Measurements from ENCODE around the gene RPL26.
"Not testable (repeated sequence)": the region's sequence is repeated elsewhere in the genome, so short reads cannot be mapped to it uniquely, and the experiment has no call there.

RPL26 gene

GRCh38 chr17:8357910-8358309 lies 25.1 kb downstream of the RPL26 start:
- no peak for DNase-seq (ENCODE audit: low read depth)
- H3K4me3 ChIP-seq (ENCODE audit: low read depth, low read length) = no peak overlapping the region
- no peak for TF ChIP-seq POLR2A (IDR thresholded peaks at IDR 0.05; ENCODE audit: extremely low read depth, insufficient read length)
- TF ChIP-seq MYC (IDR thresholded peaks at IDR 0.05; ENCODE audit: low read depth, low read length) = no peak
- no peak for TF ChIP-seq MAX (IDR thresholded peaks at IDR 0.05; ENCODE audit: low read depth, low read length)
- no peak for TF ChIP-seq CTCF (IDR thresholded peaks at IDR 0.05; ENCODE audit: low read depth, low read length)

GRCh38 chr17:8354236-8354635 lies 28.8 kb downstream of the RPL26 start:
- DNase-seq (ENCODE audit: low read depth) = no peak
- no peak overlapping the region for H3K4me3 ChIP-seq (ENCODE audit: low read depth, low read length)
- TF ChIP-seq MYC (IDR thresholded peaks at IDR 0.05; ENCODE audit: low read depth, low read length) (no peak), MAX (IDR thresholded peaks at IDR 0.05; ENCODE audit: low read depth, low read length) (no peak), POLR2A (IDR thresholded peaks at IDR 0.05; ENCODE audit: extremely low read depth, insufficient read length) (no peak), CTCF (IDR thresholded peaks at IDR 0.05; ENCODE audit: low read depth, low read length) (no peak)

- H3K4me3 ChIP-seq (ENCODE audit: low read depth, low read length) = no peak overlapping the region
- no peak for TF ChIP-seq POLR2A (IDR thresholded peaks at IDR 0.05; ENCODE audit: extremely low read depth, insufficient read length)
- no peak for DNase-seq (ENCODE audit: low read depth)
Observed at GRCh38 chr17:8353736-8354135, 29.3 kb downstream of the RPL26 start.

GRCh38 chr17:8350339-8350738 lies 32.7 kb downstream of the RPL26 start:
- no peak for TF ChIP-seq MAX (IDR thresholded peaks at IDR 0.05; ENCODE audit: low read depth, low read length)
- no peak for TF ChIP-seq MYC (IDR thresholded peaks at IDR 0.05; ENCODE audit: low read depth, low read length)
- TF ChIP-seq POLR2A (IDR thresholded peaks at IDR 0.05; ENCODE audit: extremely low read depth, insufficient read length) = no peak
- no peak for TF ChIP-seq CTCF (IDR thresholded peaks at IDR 0.05; ENCODE audit: low read depth, low read length)
- no peak for DNase-seq (ENCODE audit: low read depth)
- H3K4me3 ChIP-seq (ENCODE audit: low read depth, low read length) = no peak overlapping the region

- DNase-seq (ENCODE audit: low read depth); H3K4me3 ChIP-seq (ENCODE audit: low read depth, low read length): not testable (repeated sequence)
Observed at GRCh38 chr17:8347001-8347400, 36.0 kb downstream of the RPL26 start.

- TF ChIP-seq CTCF (IDR thresholded peaks at IDR 0.05; ENCODE audit: low read depth, low read length) (no peak), MYC (IDR thresholded peaks at IDR 0.05; ENCODE audit: low read depth, low read length) (no peak)
- DNase-seq (ENCODE audit: low read depth) = no peak
- H3K4me3 ChIP-seq (ENCODE audit: low read depth, low read length) = no peak overlapping the region
Observed at GRCh38 chr17:8345951-8346665, 36.9 kb downstream of the RPL26 start.

- TF ChIP-seq POLR2A (IDR thresholded peaks at IDR 0.05; ENCODE audit: extremely low read depth, insufficient read length) (no peak), MAX (IDR thresholded peaks at IDR 0.05; ENCODE audit: low read depth, low read length) (no peak), MYC (IDR thresholded peaks at IDR 0.05; ENCODE audit: low read depth, low read length) (no peak), CTCF (IDR thresholded peaks at IDR 0.05; ENCODE audit: low read depth, low read length) (no peak)
- peak; percentile 74 for DNase-seq (ENCODE audit: low read depth)
- H3K4me3 ChIP-seq (ENCODE audit: low read depth, low read length) = no peak overlapping the region
Observed at GRCh38 chr17:8345052-8345690, 37.8 kb downstream of the RPL26 start.
